Measurements from ENCODE around the gene SETDB1.

Gene SETDB1

GRCh38 chr1:150902346-150902745, 23.8 kb upstream of the SETDB1 start:
- 90 to 100% methylated on average over 4 of the region's 5 CpGs for WGBS, 2 experiments (ENCODE audit: insufficient coverage in 2 of 2)
- no peak overlapping the region for H3K4me3 ChIP-seq (ENCODE audit: extremely low read depth, insufficient read depth, low read length, poor library complexity, severe bottlenecking)
- H3K4me1 ChIP-seq (ENCODE audit: control insufficient read depth, insufficient read depth, low read length, poor library complexity, severe bottlenecking), result no peaks in the 10 kb centered on the region
- no peak overlapping the region for H3K27ac ChIP-seq (ENCODE audit: low read depth, low read length, severe bottlenecking)
- H3K9me3 ChIP-seq (ENCODE audit: control insufficient read depth, low read length), result no peaks in the 10 kb centered on the region
- H3K36me3 ChIP-seq (ENCODE audit: control insufficient read depth, insufficient read depth, low read length), result no peaks in the 10 kb centered on the region

GRCh38 chr1:150902751-150903150, 23.4 kb upstream of the SETDB1 start:
- H3K4me1 ChIP-seq (ENCODE audit: control insufficient read depth, insufficient read depth, low read length, poor library complexity, severe bottlenecking), result no peaks in the 10 kb centered on the region
- no peaks in the 10 kb centered on the region for H3K36me3 ChIP-seq (ENCODE audit: control insufficient read depth, insufficient read depth, low read length)
- no peak overlapping the region for H3K27ac ChIP-seq (ENCODE audit: low read depth, low read length, severe bottlenecking)
- H3K4me3 ChIP-seq (ENCODE audit: extremely low read depth, insufficient read depth, low read length, poor library complexity, severe bottlenecking), result no peak overlapping the region
- WGBS, 2 experiments (ENCODE audit: insufficient coverage in 2 of 2), result 80% methylated on average over 1 of the region's 1 CpG; no CpG with 5 or more reads in 1 of the 2 experiments
- H3K9me3 ChIP-seq (ENCODE audit: control insufficient read depth, low read length), result no peaks in the 10 kb centered on the region

GRCh38 chr1:150905301-150905700, 20.9 kb upstream of the SETDB1 start:
- Histone ChIP-seq H3K27ac (ENCODE audit: low read depth, low read length, severe bottlenecking) (no peak overlapping the region), H3K4me3 (ENCODE audit: extremely low read depth, insufficient read depth, low read length, poor library complexity, severe bottlenecking) (no peak overlapping the region), H3K4me1 (ENCODE audit: control insufficient read depth, insufficient read depth, low read length, poor library complexity, severe bottlenecking) (no peaks in the 10 kb centered on the region), H3K9me3 (ENCODE audit: control insufficient read depth, low read length) (no peaks in the 10 kb centered on the region), H3K36me3 (ENCODE audit: control insufficient read depth, insufficient read depth, low read length) (no peaks in the 10 kb centered on the region)
- 91 to 97% methylated on average over 4 to 6 of the region's 6 CpGs for WGBS, 2 experiments (ENCODE audit: insufficient coverage in 2 of 2)

GRCh38 chr1:150906329-150906728, 19.8 kb upstream of the SETDB1 start:
- WGBS, 2 experiments (ENCODE audit: insufficient coverage in 2 of 2), result no CpG with 5 or more reads among the region's 1 CpG
- Histone ChIP-seq H3K36me3 (ENCODE audit: control insufficient read depth, insufficient read depth, low read length) (no peaks in the 10 kb centered on the region), H3K9me3 (ENCODE audit: control insufficient read depth, low read length) (no peaks in the 10 kb centered on the region), H3K4me3 (ENCODE audit: extremely low read depth, insufficient read depth, low read length, poor library complexity, severe bottlenecking) (no peak overlapping the region), H3K4me1 (ENCODE audit: control insufficient read depth, insufficient read depth, low read length, poor library complexity, severe bottlenecking) (no peaks in the 10 kb centered on the region), H3K27ac (ENCODE audit: low read depth, low read length, severe bottlenecking) (no peak overlapping the region)

- no peaks in the 10 kb centered on the region for H3K36me3 ChIP-seq (ENCODE audit: control insufficient read depth, insufficient read depth, low read length)
- H3K4me3 ChIP-seq (ENCODE audit: extremely low read depth, insufficient read depth, low read length, poor library complexity, severe bottlenecking), result no peak overlapping the region
- WGBS, 2 experiments (ENCODE audit: insufficient coverage in 2 of 2), result 92 to 100% methylated on average over 1 to 2 of the region's 2 CpGs
- H3K9me3 ChIP-seq (ENCODE audit: control insufficient read depth, low read length), result no peaks in the 10 kb centered on the region
- H3K27ac ChIP-seq (ENCODE audit: low read depth, low read length, severe bottlenecking), result no peak overlapping the region
- no peaks in the 10 kb centered on the region for H3K4me1 ChIP-seq (ENCODE audit: control insufficient read depth, insufficient read depth, low read length, poor library complexity, severe bottlenecking)
These were observed 19.4 kb upstream of the SETDB1 start for GRCh38 chr1:150906813-150907212.

- Histone ChIP-seq H3K4me1 (ENCODE audit: control insufficient read depth, insufficient read depth, low read length, poor library complexity, severe bottlenecking) (no peaks in the 10 kb centered on the region), H3K27ac (ENCODE audit: low read depth, low read length, severe bottlenecking) (no peak overlapping the region)
- WGBS, 2 experiments (ENCODE audit: insufficient coverage in 2 of 2), result 100% methylated on average over 1 of the region's 4 CpGs; no CpG with 5 or more reads in 1 of the 2 experiments
These were observed 16.5 kb upstream of the SETDB1 start for GRCh38 chr1:150909585-150910180.

GRCh38 chr1:150912623-150913022, 13.5 kb upstream of the SETDB1 start:
- no peak overlapping the region for H3K27ac ChIP-seq (ENCODE audit: low read depth, low read length, severe bottlenecking)
- H3K4me3 ChIP-seq (ENCODE audit: extremely low read depth, insufficient read depth, low read length, poor library complexity, severe bottlenecking), result no peak overlapping the region
- no peaks in the 10 kb centered on the region for H3K36me3 ChIP-seq (ENCODE audit: control insufficient read depth, insufficient read depth, low read length)
- no peaks in the 10 kb centered on the region for H3K9me3 ChIP-seq (ENCODE audit: control insufficient read depth, low read length)
- H3K4me1 ChIP-seq (ENCODE audit: control insufficient read depth, insufficient read depth, low read length, poor library complexity, severe bottlenecking), result no peaks in the 10 kb centered on the region

More at GRCh38 chr1:150909585-150910180, 16.5 kb upstream of the SETDB1 start:
- Histone ChIP-seq H3K36me3 (ENCODE audit: control insufficient read depth, insufficient read depth, low read length) (no peaks in the 10 kb centered on the region), H3K9me3 (ENCODE audit: control insufficient read depth, low read length) (no peaks in the 10 kb centered on the region), H3K4me3 (ENCODE audit: extremely low read depth, insufficient read depth, low read length, poor library complexity, severe bottlenecking) (no peak overlapping the region)

- no peak overlapping the region for H3K27ac ChIP-seq (ENCODE audit: low read depth, low read length, severe bottlenecking)
- H3K36me3 ChIP-seq (ENCODE audit: control insufficient read depth, insufficient read depth, low read length), result no peaks in the 10 kb centered on the region
- no peak overlapping the region for H3K4me3 ChIP-seq (ENCODE audit: extremely low read depth, insufficient read depth, low read length, poor library complexity, severe bottlenecking)
- no peaks in the 10 kb centered on the region for H3K9me3 ChIP-seq (ENCODE audit: control insufficient read depth, low read length)
- H3K4me1 ChIP-seq (ENCODE audit: control insufficient read depth, insufficient read depth, low read length, poor library complexity, severe bottlenecking), result no peaks in the 10 kb centered on the region
- 90 to 97% methylated on average over 4 to 6 of the region's 7 CpGs for WGBS, 2 experiments (ENCODE audit: insufficient coverage in 2 of 2)
These were observed 8.8 kb upstream of the SETDB1 start for GRCh38 chr1:150917387-150917786.

- Histone ChIP-seq H3K4me3 (ENCODE audit: extremely low read depth, insufficient read depth, low read length, poor library complexity, severe bottlenecking) (no peak overlapping the region), H3K27ac (ENCODE audit: low read depth, low read length, severe bottlenecking) (no peak overlapping the region), H3K4me1 (ENCODE audit: control insufficient read depth, insufficient read depth, low read length, poor library complexity, severe bottlenecking) (peaks cover 3% of the 10 kb centered on the region), H3K36me3 (ENCODE audit: control insufficient read depth, insufficient read depth, low read length) (peaks cover 5% of the 10 kb centered on the region), H3K9me3 (ENCODE audit: control insufficient read depth, low read length) (no peaks in the 10 kb centered on the region)
- WGBS, 2 experiments (ENCODE audit: insufficient coverage in 2 of 2), result 0% methylated on average over 1 of the region's 2 CpGs; no CpG with 5 or more reads in 1 of the 2 experiments
These were observed 3.6 kb upstream of the SETDB1 start for GRCh38 chr1:150922519-150922975.

- Histone ChIP-seq H3K27ac (ENCODE audit: low read depth, low read length, severe bottlenecking) (no peak overlapping the region), H3K4me3 (ENCODE audit: extremely low read depth, insufficient read depth, low read length, poor library complexity, severe bottlenecking) (no peak overlapping the region), H3K36me3 (ENCODE audit: control insufficient read depth, insufficient read depth, low read length) (peaks cover 27% of the 10 kb centered on the region), H3K9me3 (ENCODE audit: control insufficient read depth, low read length) (no peaks in the 10 kb centered on the region), H3K4me1 (ENCODE audit: control insufficient read depth, insufficient read depth, low read length, poor library complexity, severe bottlenecking) (peaks cover 3% of the 10 kb centered on the region)
- WGBS, 2 experiments (ENCODE audit: insufficient coverage in 2 of 2), result 95 to 96% methylated on average over 12 to 14 of the region's 23 CpGs
These were observed 1.1 kb upstream of the SETDB1 start for GRCh38 chr1:150925080-150925479.

GRCh38 chr1:150927624-150928023, 1.5 kb downstream of the SETDB1 start:
- WGBS, 2 experiments (ENCODE audit: insufficient coverage in 2 of 2), result 94 to 100% methylated on average over 4 of the region's 4 CpGs
- Histone ChIP-seq H3K4me3 (ENCODE audit: extremely low read depth, insufficient read depth, low read length, poor library complexity, severe bottlenecking) (no peak overlapping the region), H3K36me3 (ENCODE audit: control insufficient read depth, insufficient read depth, low read length) (peaks cover 52% of the 10 kb centered on the region), H3K9me3 (ENCODE audit: control insufficient read depth, low read length) (peaks cover 5% of the 10 kb centered on the region), H3K27ac (ENCODE audit: low read depth, low read length, severe bottlenecking) (no peak overlapping the region), H3K4me1 (ENCODE audit: control insufficient read depth, insufficient read depth, low read length, poor library complexity, severe bottlenecking) (peaks cover 3% of the 10 kb centered on the region)

Measured in mesodermal cell (in vitro differentiated cells).